ENCODE measurements around the gene IL1RAPL1.
"Not testable (repeated sequence)": the region's sequence is repeated elsewhere in the genome, so short reads cannot be mapped to it uniquely, and the experiment has no call there.

The IL1RAPL1 gene

GRCh38 chrX:29113221-29113620 lies 526.0 kb downstream of the IL1RAPL1 start:
- H3K27me3 Mint-ChIP-seq: no peaks in the 10 kb centered on the region
- H3K27ac Mint-ChIP-seq: no peak overlapping the region
- no peak overlapping the region for H3K4me3 Mint-ChIP-seq
- no peaks in the 10 kb centered on the region for H3K9me3 Mint-ChIP-seq (ENCODE audit: low read depth)
- H3K4me1 Mint-ChIP-seq (ENCODE audit: low read depth): no peaks in the 10 kb centered on the region
- H3K36me3 Mint-ChIP-seq: no peaks in the 10 kb centered on the region

DNA sequence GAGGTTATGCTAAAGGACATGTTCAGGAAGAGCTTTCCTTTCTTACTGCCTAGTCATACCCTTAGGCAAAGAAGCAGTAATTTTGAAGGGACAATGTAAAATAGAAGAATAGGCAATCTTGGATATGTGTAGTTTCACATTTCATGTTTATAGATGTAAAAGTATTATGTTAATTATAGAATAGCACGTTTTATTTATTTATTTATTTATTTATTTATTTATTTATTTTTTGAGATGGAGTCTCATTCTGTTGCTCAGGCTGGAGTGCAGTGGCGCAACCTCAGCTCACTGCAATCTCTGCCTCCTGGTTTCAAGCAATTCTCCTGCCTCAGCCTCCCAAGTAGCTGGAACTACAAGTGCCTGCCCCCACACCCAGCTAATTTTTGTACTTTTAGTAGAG lies 535.6 kb downstream of the IL1RAPL1 start:
- not testable (repeated sequence) for H3K36me3 Mint-ChIP-seq; H3K4me1 Mint-ChIP-seq (ENCODE audit: low read depth); H3K9me3 Mint-ChIP-seq (ENCODE audit: low read depth); H3K4me3 Mint-ChIP-seq; H3K27me3 Mint-ChIP-seq; H3K27ac Mint-ChIP-seq

DNA sequence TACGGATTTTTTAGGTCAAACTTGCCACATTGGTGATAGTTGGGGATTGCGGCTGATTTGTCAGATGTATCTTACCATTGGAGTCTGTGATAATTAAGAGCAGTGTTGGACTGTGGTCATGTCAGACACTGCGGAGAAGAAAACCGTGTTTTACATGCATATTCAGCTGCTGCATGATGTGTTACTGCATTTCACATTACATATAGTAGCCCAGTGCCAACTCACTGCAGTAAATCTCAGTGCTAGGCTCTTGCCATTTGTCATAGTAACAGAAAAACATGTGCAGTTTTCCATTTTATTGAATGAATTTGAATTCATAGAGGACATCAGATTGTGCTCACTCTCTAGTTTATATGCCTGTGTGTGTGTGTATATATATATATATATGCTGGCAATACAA lies 543.7 kb downstream of the IL1RAPL1 start:
- Mint-ChIP-seq H3K27ac (no peak overlapping the region), H3K36me3 (no peaks in the 10 kb centered on the region), H3K9me3 (ENCODE audit: low read depth) (no peaks in the 10 kb centered on the region), H3K4me1 (ENCODE audit: low read depth) (no peaks in the 10 kb centered on the region), H3K27me3 (no peaks in the 10 kb centered on the region), H3K4me3 (no peak overlapping the region)

- Mint-ChIP-seq H3K36me3 (no peaks in the 10 kb centered on the region), H3K4me1 (ENCODE audit: low read depth) (no peaks in the 10 kb centered on the region)
Measured at GRCh38 chrX:29136904-29137303, 549.7 kb downstream of the IL1RAPL1 start.

DNA sequence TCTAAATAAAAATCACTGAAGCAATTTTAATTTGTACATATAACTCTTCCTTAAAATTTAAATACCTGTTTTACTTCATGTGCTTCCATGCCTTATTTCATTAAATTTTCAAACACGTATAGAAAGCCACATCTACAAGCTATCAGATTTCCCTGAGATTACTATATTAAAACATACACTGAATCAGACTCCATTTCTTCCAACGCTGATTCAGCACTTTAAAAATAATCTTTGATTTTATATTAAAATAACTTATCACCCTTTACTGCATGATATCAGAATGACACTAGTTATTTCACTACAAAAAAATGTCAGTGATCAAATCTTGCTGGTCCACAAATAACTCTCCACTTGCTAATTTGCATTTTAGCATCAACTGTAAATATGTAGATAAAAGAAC lies 550.8 kb downstream of the IL1RAPL1 start:
- Mint-ChIP-seq H3K4me1 (ENCODE audit: low read depth) (no peaks in the 10 kb centered on the region), H3K36me3 (no peaks in the 10 kb centered on the region), H3K27ac (no peak overlapping the region), H3K27me3 (no peaks in the 10 kb centered on the region), H3K9me3 (ENCODE audit: low read depth) (no peaks in the 10 kb centered on the region), H3K4me3 (no peak overlapping the region)

More at GRCh38 chrX:29136904-29137303, 549.7 kb downstream of the IL1RAPL1 start:
- no peak overlapping the region for H3K27ac Mint-ChIP-seq
- no peaks in the 10 kb centered on the region for H3K9me3 Mint-ChIP-seq (ENCODE audit: low read depth)
- H3K27me3 Mint-ChIP-seq: no peaks in the 10 kb centered on the region
- H3K4me3 Mint-ChIP-seq: no peak overlapping the region

- H3K27ac Mint-ChIP-seq: no peak overlapping the region
Measured at GRCh38 chrX:29143356-29143755, 556.1 kb downstream of the IL1RAPL1 start.

GRCh38 chrX:29143756-29144155 lies 556.5 kb downstream of the IL1RAPL1 start:
- Mint-ChIP-seq H3K27ac (no peak overlapping the region), H3K36me3 (no peaks in the 10 kb centered on the region), H3K4me3 (no peak overlapping the region), H3K9me3 (ENCODE audit: low read depth) (peaks cover 7% of the 10 kb centered on the region), H3K27me3 (no peaks in the 10 kb centered on the region), H3K4me1 (ENCODE audit: low read depth) (no peaks in the 10 kb centered on the region)

More at GRCh38 chrX:29143356-29143755, 556.1 kb downstream of the IL1RAPL1 start:
- H3K4me1 Mint-ChIP-seq (ENCODE audit: low read depth): no peaks in the 10 kb centered on the region
- no peak overlapping the region for H3K4me3 Mint-ChIP-seq
- H3K36me3 Mint-ChIP-seq: no peaks in the 10 kb centered on the region
- peaks cover 7% of the 10 kb centered on the region for H3K9me3 Mint-ChIP-seq (ENCODE audit: low read depth)
- no peaks in the 10 kb centered on the region for H3K27me3 Mint-ChIP-seq

DNA sequence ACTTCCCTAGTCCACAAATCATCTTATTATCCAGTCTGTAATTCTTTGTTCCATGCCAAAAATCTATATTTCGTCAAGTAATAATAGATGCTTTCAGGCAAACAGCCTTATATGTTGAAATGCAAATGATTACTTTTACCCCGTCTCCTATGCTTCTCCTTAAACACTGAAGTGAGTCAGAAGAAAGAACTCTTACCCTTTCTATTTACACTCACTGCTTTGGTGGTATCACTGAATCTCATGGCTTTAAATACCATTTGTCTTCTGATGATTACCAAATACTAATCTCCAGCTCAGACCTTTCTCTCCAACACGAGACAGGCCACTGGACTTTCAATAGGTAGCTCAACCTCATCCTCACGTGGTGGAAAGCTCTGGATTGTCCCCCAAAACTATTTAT lies 558.1 kb downstream of the IL1RAPL1 start:
- Mint-ChIP-seq H3K9me3 (ENCODE audit: low read depth) (peaks cover 7% of the 10 kb centered on the region), H3K27me3 (no peaks in the 10 kb centered on the region), H3K4me3 (no peak overlapping the region), H3K36me3 (no peaks in the 10 kb centered on the region), H3K4me1 (ENCODE audit: low read depth) (no peaks in the 10 kb centered on the region), H3K27ac (no peak overlapping the region)

- H3K4me3 Mint-ChIP-seq: no peak overlapping the region
- no peaks in the 10 kb centered on the region for H3K36me3 Mint-ChIP-seq
- H3K27me3 Mint-ChIP-seq: no peaks in the 10 kb centered on the region
- H3K27ac Mint-ChIP-seq: no peak overlapping the region
- H3K4me1 Mint-ChIP-seq (ENCODE audit: low read depth): no peaks in the 10 kb centered on the region
- H3K9me3 Mint-ChIP-seq (ENCODE audit: low read depth): peaks cover 7% of the 10 kb centered on the region
Measured at GRCh38 chrX:29148511-29148910, 561.3 kb downstream of the IL1RAPL1 start.

GRCh38 chrX:29155286-29155685 lies 568.0 kb downstream of the IL1RAPL1 start:
- Mint-ChIP-seq H3K36me3 (no peaks in the 10 kb centered on the region), H3K9me3 (ENCODE audit: low read depth) (no peaks in the 10 kb centered on the region), H3K27me3 (no peaks in the 10 kb centered on the region), H3K4me1 (ENCODE audit: low read depth) (no peaks in the 10 kb centered on the region), H3K4me3 (no peak overlapping the region), H3K27ac (no peak overlapping the region)

DNA sequence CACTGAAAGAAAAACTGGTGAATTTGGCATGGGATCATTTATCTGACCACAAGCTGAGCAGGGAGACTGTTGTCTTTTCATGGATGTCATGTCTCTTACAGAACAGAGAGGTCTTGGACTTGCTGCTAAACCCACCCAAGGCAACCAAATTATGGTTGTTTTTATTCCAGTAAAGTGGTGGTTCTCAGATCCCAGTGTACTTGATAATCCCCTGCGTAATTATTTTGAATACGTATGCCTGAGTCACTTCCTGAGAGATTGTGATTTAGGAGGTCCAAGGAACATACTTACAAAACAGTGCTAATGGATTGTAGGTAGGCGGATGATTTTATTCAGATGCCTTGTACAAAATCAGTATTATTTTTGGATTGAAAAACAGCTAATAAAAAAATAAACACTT lies 585.6 kb downstream of the IL1RAPL1 start:
- Mint-ChIP-seq H3K36me3 (no peaks in the 10 kb centered on the region), H3K27ac (no peak overlapping the region), H3K4me3 (no peak overlapping the region), H3K4me1 (ENCODE audit: low read depth) (no peaks in the 10 kb centered on the region), H3K9me3 (ENCODE audit: low read depth) (no peaks in the 10 kb centered on the region), H3K27me3 (no peaks in the 10 kb centered on the region)

- Mint-ChIP-seq H3K9me3 (ENCODE audit: low read depth) (no peaks in the 10 kb centered on the region), H3K27me3 (no peaks in the 10 kb centered on the region), H3K4me1 (ENCODE audit: low read depth) (no peaks in the 10 kb centered on the region), H3K27ac (no peak overlapping the region), H3K36me3 (no peaks in the 10 kb centered on the region), H3K4me3 (no peak overlapping the region)
Measured at GRCh38 chrX:29187264-29187663, 600.0 kb downstream of the IL1RAPL1 start.

GRCh38 chrX:29196501-29196900 lies 609.3 kb downstream of the IL1RAPL1 start:
- no peak overlapping the region for H3K27ac Mint-ChIP-seq
- no peaks in the 10 kb centered on the region for H3K9me3 Mint-ChIP-seq (ENCODE audit: low read depth)
- H3K4me1 Mint-ChIP-seq (ENCODE audit: low read depth): no peaks in the 10 kb centered on the region
- H3K36me3 Mint-ChIP-seq: no peaks in the 10 kb centered on the region
- H3K27me3 Mint-ChIP-seq: no peaks in the 10 kb centered on the region
- H3K4me3 Mint-ChIP-seq: no peak overlapping the region

GRCh38 chrX:29215251-29215650 lies 628.0 kb downstream of the IL1RAPL1 start:
- no peaks in the 10 kb centered on the region for H3K36me3 Mint-ChIP-seq
- H3K9me3 Mint-ChIP-seq (ENCODE audit: low read depth): peaks cover 3% of the 10 kb centered on the region
- no peak overlapping the region for H3K27ac Mint-ChIP-seq
- H3K27me3 Mint-ChIP-seq: no peaks in the 10 kb centered on the region
- no peak overlapping the region for H3K4me3 Mint-ChIP-seq
- no peaks in the 10 kb centered on the region for H3K4me1 Mint-ChIP-seq (ENCODE audit: low read depth)

GRCh38 chrX:29225670-29226069 lies 638.4 kb downstream of the IL1RAPL1 start:
- no peaks in the 10 kb centered on the region for H3K4me1 Mint-ChIP-seq (ENCODE audit: low read depth)
- H3K36me3 Mint-ChIP-seq: no peaks in the 10 kb centered on the region
- H3K27me3 Mint-ChIP-seq: no peaks in the 10 kb centered on the region
- H3K9me3 Mint-ChIP-seq (ENCODE audit: low read depth): no peaks in the 10 kb centered on the region
- no peak overlapping the region for H3K27ac Mint-ChIP-seq
- no peak overlapping the region for H3K4me3 Mint-ChIP-seq

- Mint-ChIP-seq H3K4me3 (no peak overlapping the region), H3K36me3 (no peaks in the 10 kb centered on the region), H3K27ac (no peak overlapping the region), H3K4me1 (ENCODE audit: low read depth) (no peaks in the 10 kb centered on the region), H3K27me3 (no peaks in the 10 kb centered on the region), H3K9me3 (ENCODE audit: low read depth) (no peaks in the 10 kb centered on the region)
Measured at GRCh38 chrX:29229802-29230201, 642.6 kb downstream of the IL1RAPL1 start.

DNA sequence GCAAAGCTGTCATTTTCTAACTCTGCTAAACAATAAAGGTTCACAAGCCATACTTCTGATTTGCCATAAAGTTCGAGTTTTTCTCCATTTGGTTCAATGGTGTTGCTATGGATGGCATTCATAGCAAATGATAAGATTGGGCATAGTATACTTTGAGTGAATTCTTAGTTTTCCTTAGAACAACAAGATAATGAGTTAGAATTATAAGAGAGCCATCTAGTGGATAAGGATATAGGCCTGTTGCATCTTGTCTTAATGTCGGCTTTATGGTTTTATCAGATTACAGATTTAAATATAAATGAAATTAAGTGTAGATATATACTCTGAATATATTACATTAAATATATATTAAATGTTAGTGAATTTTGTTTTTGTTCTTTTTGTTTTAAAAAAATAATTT lies 644.6 kb downstream of the IL1RAPL1 start:
- Mint-ChIP-seq H3K4me1 (ENCODE audit: low read depth) (no peaks in the 10 kb centered on the region), H3K36me3 (no peaks in the 10 kb centered on the region), H3K27me3 (no peaks in the 10 kb centered on the region), H3K4me3 (no peak overlapping the region), H3K9me3 (ENCODE audit: low read depth) (no peaks in the 10 kb centered on the region), H3K27ac (no peak overlapping the region)
